DND-41 (cell line): Measurements from ENCODE around the gene CCDC136.

ENCODE experiments used
- ATAC-seq: fragments of 200-7000 bp; cut with Tn5 transposase; 3 replicates; pipeline ENCODE4 v1.9.1; 2021; ENCODE audit warnings: low read depth; ENCODE audit not compliant: insufficient read depth
- DNase-seq: peaks from one replicate; pipeline ENCODE4 v3.0.0-alpha.2; 2020
- H2AFZ ChIP-seq: 2 replicates; pipeline ENCODE4 v1.6.0; 2012; ENCODE audit warnings: low read depth, low read length
- H3K27ac ChIP-seq: 2 replicates; pipeline ENCODE4 v1.5.1; 2012; ENCODE audit warnings: low read length, inconsistent platforms
- H3K27me3 ChIP-seq: fragments of 200-600 bp; sonication (generic); 2 replicates; pipeline ENCODE4 v1.6.0; 2012; ENCODE audit warnings: low read length, mild to moderate bottlenecking, inconsistent platforms; ENCODE audit not compliant: insufficient read depth, poor library complexity
- H3K36me3 ChIP-seq: 2 replicates; pipeline ENCODE4 v1.5.1; 2012; ENCODE audit warnings: low read length, inconsistent platforms; ENCODE audit not compliant: insufficient read depth
- H3K4me1 ChIP-seq: 2 replicates; pipeline ENCODE4 v1.5.1; 2012; ENCODE audit warnings: mild to moderate bottlenecking, low read length; ENCODE audit not compliant: insufficient read depth
- H3K4me2 ChIP-seq: 2 replicates; pipeline ENCODE4 v1.6.0; 2012; ENCODE audit warnings: mild to moderate bottlenecking, moderate library complexity, low read length, inconsistent platforms; ENCODE audit not compliant: insufficient read depth
- H3K4me3 ChIP-seq, 2 experiments: fragments of 200-600 bp in 1 of 2; shearing (Covaris generic) in 1 of 2; 2 replicates each; pipeline ENCODE4 v1.5.1; 2012 to 2016; ENCODE audit warnings: inconsistent platforms in 2 of 2, low read length in 2 of 2, mild to moderate bottlenecking in 2 of 2, low read depth in 1 of 2, moderate library complexity in 1 of 2
- H3K79me2 ChIP-seq: 2 replicates; pipeline ENCODE4 v1.6.0; 2012; ENCODE audit warnings: low read length, inconsistent platforms; ENCODE audit not compliant: insufficient read depth
- H3K9ac ChIP-seq: 2 replicates; pipeline ENCODE4 v1.6.0; 2012; ENCODE audit warnings: low read depth, mild to moderate bottlenecking, inconsistent platforms, low read length, moderate library complexity
- H3K9me3 ChIP-seq: 2 replicates; pipeline ENCODE4 v1.5.1; 2012; ENCODE audit warnings: low read length, moderate library complexity, mild to moderate bottlenecking, inconsistent platforms; ENCODE audit not compliant: insufficient read depth, severe bottlenecking
- H4K20me1 ChIP-seq: 2 replicates; pipeline ENCODE4 v1.6.0; 2012; ENCODE audit warnings: low read length; ENCODE audit not compliant: insufficient read depth
- EZH2 ChIP-seq: IDR thresholded peaks from 3 replicates; pipeline ENCODE4 v1.6.1; 2012; ENCODE audit warnings: borderline replicate concordance, low read depth, mild to moderate bottlenecking, moderate library complexity, low read length, inconsistent platforms; ENCODE audit not compliant: severe bottlenecking
- TF ChIP-seq, protein P1 (sequence below): IDR thresholded peaks from 2 replicates; pipeline ENCODE4 v1.5.1; 2012; ENCODE audit warnings: borderline replicate concordance, low read length, moderate library complexity, mild to moderate bottlenecking; ENCODE audit not compliant: poor library complexity, severe bottlenecking; ENCODE audit errors: extremely low read depth

The CCDC136 gene

DNA sequence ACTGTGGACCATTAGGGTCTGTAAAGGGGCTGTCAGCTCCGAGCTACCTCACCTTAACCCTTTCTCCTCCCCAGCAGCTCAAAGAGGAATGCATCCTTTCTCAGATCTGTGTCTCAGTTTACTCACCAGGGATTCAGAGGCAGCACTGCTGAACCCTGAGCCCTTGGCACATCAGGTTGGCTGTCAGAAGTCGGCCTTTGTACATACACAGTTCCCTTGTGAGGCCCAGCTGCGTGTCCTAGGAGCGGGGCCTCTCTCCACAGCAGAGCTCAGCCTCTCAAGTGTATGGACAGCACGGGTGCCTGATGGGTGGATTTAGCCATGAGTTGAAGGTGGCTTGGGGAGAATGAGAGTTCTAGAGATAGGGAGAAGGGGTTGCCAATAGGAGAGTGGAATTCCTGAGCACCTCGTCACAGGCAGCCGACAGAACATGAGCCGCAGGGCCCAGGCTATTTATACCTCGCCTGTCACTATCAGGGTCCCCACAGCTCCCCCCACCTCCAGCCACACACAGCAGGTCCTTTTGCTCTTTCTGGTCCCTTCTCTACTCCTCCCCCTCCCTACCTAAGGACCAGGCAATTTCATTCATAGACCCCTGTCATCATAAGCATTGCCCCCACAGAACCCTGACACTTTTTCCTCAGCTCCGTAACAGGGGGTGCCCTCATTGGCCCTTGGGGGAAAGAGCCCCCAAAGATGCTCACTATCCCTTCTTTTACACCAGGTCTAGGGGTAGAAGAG is 36.4 kb downstream of the CCDC136 start:
- no peak for DNase-seq
- Histone ChIP-seq H3K4me3 (no peak overlapping the region), H4K20me1 (no peaks in the 10 kb centered on the region), H2AFZ (no peak overlapping the region), H3K27ac (no peak overlapping the region), H3K9ac (no peak overlapping the region), H3K79me2 (no peaks in the 10 kb centered on the region), H3K4me2 (no peak overlapping the region), H3K4me1 (no peaks in the 10 kb centered on the region), H3K9me3 (no peaks in the 10 kb centered on the region), H3K36me3 (no peaks in the 10 kb centered on the region), H3K27me3 (no peaks in the 10 kb centered on the region)
- no peak for ATAC-seq
- TF ChIP-seq, protein P1, sequence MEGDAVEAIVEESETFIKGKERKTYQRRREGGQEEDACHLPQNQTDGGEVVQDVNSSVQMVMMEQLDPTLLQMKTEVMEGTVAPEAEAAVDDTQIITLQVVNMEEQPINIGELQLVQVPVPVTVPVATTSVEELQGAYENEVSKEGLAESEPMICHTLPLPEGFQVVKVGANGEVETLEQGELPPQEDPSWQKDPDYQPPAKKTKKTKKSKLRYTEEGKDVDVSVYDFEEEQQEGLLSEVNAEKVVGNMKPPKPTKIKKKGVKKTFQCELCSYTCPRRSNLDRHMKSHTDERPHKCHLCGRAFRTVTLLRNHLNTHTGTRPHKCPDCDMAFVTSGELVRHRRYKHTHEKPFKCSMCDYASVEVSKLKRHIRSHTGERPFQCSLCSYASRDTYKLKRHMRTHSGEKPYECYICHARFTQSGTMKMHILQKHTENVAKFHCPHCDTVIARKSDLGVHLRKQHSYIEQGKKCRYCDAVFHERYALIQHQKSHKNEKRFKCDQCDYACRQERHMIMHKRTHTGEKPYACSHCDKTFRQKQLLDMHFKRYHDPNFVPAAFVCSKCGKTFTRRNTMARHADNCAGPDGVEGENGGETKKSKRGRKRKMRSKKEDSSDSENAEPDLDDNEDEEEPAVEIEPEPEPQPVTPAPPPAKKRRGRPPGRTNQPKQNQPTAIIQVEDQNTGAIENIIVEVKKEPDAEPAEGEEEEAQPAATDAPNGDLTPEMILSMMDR, result no peak
- no peak for TF ChIP-seq EZH2

- Histone ChIP-seq H2AFZ (no peak overlapping the region), H4K20me1 (no peaks in the 10 kb centered on the region), H3K9ac (no peak overlapping the region), H3K4me1 (no peaks in the 10 kb centered on the region), H3K79me2 (no peaks in the 10 kb centered on the region), H3K27me3 (no peaks in the 10 kb centered on the region), H3K4me3 (no peak overlapping the region), H3K9me3 (no peaks in the 10 kb centered on the region), H3K4me2 (no peak overlapping the region), H3K36me3 (no peaks in the 10 kb centered on the region), H3K27ac (no peak overlapping the region)
- ATAC-seq (no peak), DNase-seq (no peak)
- TF ChIP-seq, protein P1, result no peak
- no peak for TF ChIP-seq EZH2
Observed at GRCh38 chr7:128829391-128830166, 37.8 kb downstream of the CCDC136 start.

GRCh38 chr7:128830231-128831177 is 38.7 kb downstream of the CCDC136 start, which contains the start of gene FLNC:
Gene FLNC (plus strand): TSS chr7:128830406. CDS start chr7:128830638, 232 bp downstream.
- Histone ChIP-seq H2AFZ (no peak within 1 kb of the TSS), H4K20me1 (no peaks in the 10 kb centered on the region), H3K9me3 (no peaks in the 10 kb centered on the region), H3K4me1 (no peaks in the 10 kb centered on the region), H3K36me3 (no peaks in the 10 kb centered on the region), H3K4me2 (no peak within 1 kb of the TSS), H3K4me3 (no peak within 1 kb of the TSS), H3K79me2 (no peaks in the 10 kb centered on the region), H3K27me3 (no peaks in the 10 kb centered on the region), H3K27ac (no peak within 1 kb of the TSS), H3K9ac (no peak within 1 kb of the TSS)
- ATAC-seq, result no peak
- TF ChIP-seq, protein P1, result no peak
- TF ChIP-seq EZH2, result no peak
- no peak for DNase-seq
